AG04450 (cell line): Measurements from ENCODE around the gene BICRA. TPM values are rescaled to one million over a fixed set of nuclear protein-coding genes. Genes with fewer than 3 reads are reported as not detected.

Experiments
- CTCF ChIA-PET: fragments of 300-600, 350-600 bp; formaldehyde crosslinking; extraction: SDS; loops from one replicate; lab custom pipeline; 2022; ENCODE audit warnings: antibody characterized with exemption, inconsistent platforms; lab: Charles Lee
- POLR2A ChIA-PET: fragments of 350-600 bp; formaldehyde crosslinking; extraction: SDS; loops from one replicate; lab custom pipeline; 2021; ENCODE audit warnings: antibody characterized with exemption, inconsistent platforms; lab: Yijun Ruan, JAX
- DNase-seq: peaks from one replicate; pipeline ENCODE4 v3.0.0-alpha.2; 2011; ENCODE audit warnings: low read depth, low spot score
- H3K27ac ChIP-seq: one replicate; pipeline ENCODE4 v1.5.1; 2012; ENCODE audit warnings: low read depth, low read length, control low read depth
- H3K27me3 ChIP-seq: one replicate; pipeline ENCODE4 v1.6.0; 2012; ENCODE audit warnings: low read length; ENCODE audit not compliant: control insufficient read depth, insufficient read depth
- H3K4me3 ChIP-seq: 2 replicates; pipeline ENCODE4 v1.5.1; 2011; ENCODE audit warnings: mild to moderate bottlenecking, low read depth, low read length, control low read depth
- H3K9me3 ChIP-seq: 2 replicates; pipeline ENCODE4 v1.5.1; 2012; ENCODE audit warnings: low read length; ENCODE audit not compliant: control insufficient read depth, insufficient read depth
- CTCF ChIP-seq: IDR thresholded peaks from 2 replicates; pipeline ENCODE4 v1.5.1; 2011; ENCODE audit warnings: low read depth, low read length, control low read depth, inconsistent platforms
- polyA plus RNA-seq: library from polyadenylated mRNA; depleted of rRNA; stranded (reverse); fragments of >200 nt; gene quantifications from 2 replicates; pipeline ENCODE4 v1.2.3, GENCODE V29; 2011

BICRA gene
- polyA plus RNA-seq, 1 experiment, result 0.72 TPM

- CTCF ChIA-PET, result interaction anchor here (0.6 kb wide), 1 partner anchor 150 kb away, joined by 3 read pairs; no protein-coding TSS in a partner anchor
- DNase-seq, result no peak
- Histone ChIP-seq H3K4me3 (no peak overlapping the region), H3K9me3 (no peaks in the 10 kb centered on the region), H3K27me3 (no peaks in the 10 kb centered on the region), H3K27ac (no peak overlapping the region)
- TF ChIP-seq CTCF, result no peak
- POLR2A ChIA-PET, result interaction anchor here (0.6 kb wide), 1 partner anchor 420 kb away, joined by 6 read pairs; no protein-coding TSS in a partner anchor
Observed at GRCh38 chr19:47652285-47652684, 43.4 kb downstream of the BICRA start.

GRCh38 chr19:47653856-47654255 lies 44.9 kb downstream of the BICRA start:
- H3K27ac ChIP-seq, result no peak overlapping the region
- ChIA-PET CTCF (interaction anchor here (0.6 kb wide), 1 partner anchor 37 kb away, joined by 3 read pairs; no protein-coding TSS in a partner anchor), POLR2A (no interaction called here)
- no peaks in the 10 kb centered on the region for H3K9me3 ChIP-seq
- TF ChIP-seq CTCF, result no peak
- no peak overlapping the region for H3K4me3 ChIP-seq
- no peak for DNase-seq
- no peaks in the 10 kb centered on the region for H3K27me3 ChIP-seq

- POLR2A ChIA-PET, result interaction anchor here (0.7 kb wide), 1 partner anchor 348 kb away, joined by 3 read pairs; the partner anchor contains the start of gene C5AR1
- H3K4me3 ChIP-seq, result no peak overlapping the region
- H3K27ac ChIP-seq, result no peak overlapping the region
- CTCF ChIA-PET, result no interaction called here
- H3K27me3 ChIP-seq, result no peaks in the 10 kb centered on the region
- H3K9me3 ChIP-seq, result no peaks in the 10 kb centered on the region; the same call in 1 of the 2 replicates
- no peak for TF ChIP-seq CTCF
- DNase-seq, result no peak
Observed at GRCh38 chr19:47657719-47658118, 48.8 kb downstream of the BICRA start.

- TF ChIP-seq CTCF, result no peak
- Histone ChIP-seq H3K9me3 (no peaks in the 10 kb centered on the region; the same call in 1 of the 2 replicates), H3K4me3 (no peak overlapping the region), H3K27ac (no peak overlapping the region), H3K27me3 (no peaks in the 10 kb centered on the region)
- ChIA-PET POLR2A (interaction anchor here (0.6 kb wide), 1 partner anchor 1350 kb away, joined by 4 read pairs; no protein-coding TSS in a partner anchor), CTCF (no interaction called here)
- DNase-seq, result no peak
Observed at GRCh38 chr19:47658431-47659348, 49.8 kb downstream of the BICRA start.

- H3K4me3 ChIP-seq, result no peak overlapping the region
- no peaks in the 10 kb centered on the region; the same call in 1 of the 2 replicates for H3K9me3 ChIP-seq
- no peak for DNase-seq
- no peaks in the 10 kb centered on the region for H3K27me3 ChIP-seq
- H3K27ac ChIP-seq, result no peak overlapping the region
- ChIA-PET CTCF (interaction anchor here (3.8 kb wide), 1 partner anchor 144 kb away, joined by 13 read pairs; no protein-coding TSS in a partner anchor), POLR2A (no interaction called here)
- no peak for TF ChIP-seq CTCF
Observed at GRCh38 chr19:47660435-47660832, 51.5 kb downstream of the BICRA start.
